Measurements from ENCODE around the gene CRADD. TPM values are rescaled to one million over a fixed set of nuclear protein-coding genes. Genes with fewer than 3 reads are reported as not detected.
"Not testable (repeated sequence)": the region's sequence is repeated elsewhere in the genome, so short reads cannot be mapped to it uniquely, and the experiment has no call there.

The CRADD gene
- total and polyA plus RNA-seq, 2 of the 4 experiments (the other 2 are of a cell fraction) = 11.1 to 14.0 TPM

DNA sequence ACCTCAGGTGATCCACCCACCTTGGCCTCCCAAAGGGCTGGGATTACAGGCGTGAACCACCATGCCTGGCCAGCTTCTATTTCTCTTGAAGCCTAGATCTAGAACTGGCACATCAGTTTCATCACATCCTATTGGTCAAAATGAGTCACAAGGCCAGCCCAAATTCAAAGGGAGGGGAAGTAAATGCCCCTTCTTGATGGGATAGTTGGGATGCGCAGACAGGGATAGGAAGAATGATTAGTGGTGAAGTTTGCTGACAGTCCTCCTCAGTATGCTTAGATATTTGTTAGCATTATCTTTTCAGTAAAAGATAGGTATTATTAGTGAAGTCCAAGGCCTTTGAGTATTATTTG, 33.4 kb downstream of the CRADD start:
- BruUV-seq (replicated peaks) = no TSS peak
- Histone ChIP-seq H3K4me1 (ENCODE audit: control insufficient read depth, insufficient read depth, low read length) (no peaks in the 10 kb centered on the region; the same call in 1 of the 2 replicates), H2BK120ac (ENCODE audit: low read depth, low read length) (no peak overlapping the region)

DNA sequence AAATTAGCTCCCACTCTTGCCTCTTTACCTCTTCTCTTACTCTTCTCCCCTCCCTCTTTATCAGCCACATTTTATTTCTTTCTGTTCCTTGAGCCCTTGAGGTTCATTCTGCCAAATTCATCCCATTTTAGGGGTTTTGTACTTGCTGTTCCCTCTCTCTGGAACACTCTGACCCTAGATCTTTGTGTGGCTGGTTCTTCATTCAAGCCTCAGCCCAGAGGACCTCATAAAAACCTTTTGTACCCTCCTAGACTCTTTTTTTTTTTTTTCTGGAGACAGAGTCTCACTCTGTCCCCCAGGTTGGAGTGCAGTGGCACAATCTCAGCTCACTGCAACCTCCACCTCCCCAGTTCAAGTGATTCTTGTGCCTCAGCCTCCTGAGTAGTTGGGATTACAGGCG, 34.3 kb downstream of the CRADD start:
- H2BK5ac ChIP-seq (ENCODE audit: low read depth, low read length, poor library complexity, severe bottlenecking); H3K4ac ChIP-seq (ENCODE audit: low read depth, low read length); CTCF ChIA-PET; BruUV-seq (replicated peaks); H4K20me1 ChIP-seq (ENCODE audit: insufficient read depth, low read length); H2BK120ac ChIP-seq (ENCODE audit: low read depth, low read length); H4K91ac ChIP-seq (ENCODE audit: insufficient read depth, low read depth, low read length); H3K27ac ChIP-seq (ENCODE audit: insufficient read depth, low read length); H2BK15ac ChIP-seq (ENCODE audit: low read depth, low read length); H3K9ac ChIP-seq (ENCODE audit: low read depth, low read length); H2AK9ac ChIP-seq (replicated peaks; ENCODE audit: low read depth, low read length, poor library complexity); H3K9me3 ChIP-seq (ENCODE audit: control insufficient read depth, insufficient read depth, low read length); H3K56ac ChIP-seq (ENCODE audit: extremely low read depth, insufficient read depth, low read length); intact Hi-C loops (cut with micrococcal nuclease); H2AFZ ChIP-seq (replicated peaks; ENCODE audit: low read length, poor library complexity); H3K27me3 ChIP-seq (ENCODE audit: control insufficient read depth, insufficient read depth, low read length); H3K14ac ChIP-seq (replicated peaks; ENCODE audit: low read depth, low read length); H3K36me3 ChIP-seq (ENCODE audit: control insufficient read depth, insufficient read depth, low read length); H3K4me2 ChIP-seq (ENCODE audit: low read depth, low read length); in situ Hi-C loops (cut with MboI; ENCODE audit: low sequenced_read_pairs); H4K8ac ChIP-seq (ENCODE audit: low read depth in 2 of 2, low read length in 2 of 2); H3K9me1 ChIP-seq (ENCODE audit: insufficient read depth, low read length); H4K5ac ChIP-seq (ENCODE audit: low read depth, low read length); POLR2A ChIA-PET (ENCODE audit: unreplicated experiment); H3K23ac ChIP-seq (ENCODE audit: low read depth, low read length); DNase-seq; H3K18ac ChIP-seq (ENCODE audit: low read depth, low read length); H3K4me1 ChIP-seq (ENCODE audit: control insufficient read depth, insufficient read depth, low read length); H2AK5ac ChIP-seq (ENCODE audit: low read depth, low read length); H2BK20ac ChIP-seq (ENCODE audit: low read depth, low read length); dilution Hi-C loops (cut with HindIII; ENCODE audit: low sequenced_read_pairs, unreplicated experiment); ATAC-seq (ENCODE audit: low read depth); H3K4me3 ChIP-seq (ENCODE audit: insufficient read depth, low read depth, low read length): not testable (repeated sequence)
- H3K79me1 ChIP-seq (ENCODE audit: low read depth in 1 of 2, low read length in 2 of 2) = peaks cover 8 to 15% of the 10 kb centered on the region in 2 experiments; a peak in 3 of 4 replicates
- no CpG with 5 or more reads among the region's 1 CpG for WGBS, 2 experiments (ENCODE audit: extremely low coverage in 2 of 2, insufficient read length in 1 of 2)

More for the DNA sequence above, 33.4 kb downstream of the CRADD start:
- Histone ChIP-seq H4K20me1 (ENCODE audit: insufficient read depth, low read length) (no peaks in the 10 kb centered on the region), H3K14ac (replicated peaks; ENCODE audit: low read depth, low read length) (no peak overlapping the region), H3K23ac (ENCODE audit: low read depth, low read length) (no peak overlapping the region), H3K9me3 (ENCODE audit: control insufficient read depth, insufficient read depth, low read length) (peaks cover 5% of the 10 kb centered on the region; the same call in 1 of the 2 replicates), H3K27ac (ENCODE audit: insufficient read depth, low read length) (no peak overlapping the region), H3K79me1 (ENCODE audit: low read depth in 1 of 2, low read length in 2 of 2) (peaks cover 8 to 16% of the 10 kb centered on the region in 2 experiments; a peak in 3 of 4 replicates), H2BK5ac (ENCODE audit: low read depth, low read length, poor library complexity, severe bottlenecking) (no peak overlapping the region), H4K91ac (ENCODE audit: insufficient read depth, low read depth, low read length) (no peak overlapping the region), H2AK9ac (replicated peaks; ENCODE audit: low read depth, low read length, poor library complexity) (no peak overlapping the region), H3K36me3 (ENCODE audit: control insufficient read depth, insufficient read depth, low read length) (no peaks in the 10 kb centered on the region), H3K4ac (ENCODE audit: low read depth, low read length) (no peak overlapping the region), H2BK20ac (ENCODE audit: low read depth, low read length) (no peak overlapping the region), H3K4me2 (ENCODE audit: low read depth, low read length) (no peak overlapping the region), H4K5ac (ENCODE audit: low read depth, low read length) (no peak overlapping the region), H3K56ac (ENCODE audit: extremely low read depth, insufficient read depth, low read length) (no peak overlapping the region), H3K9ac (ENCODE audit: low read depth, low read length) (no peak overlapping the region), H2BK15ac (ENCODE audit: low read depth, low read length) (no peak overlapping the region), H3K4me3 (ENCODE audit: insufficient read depth, low read depth, low read length) (no peak overlapping the region), H3K27me3 (ENCODE audit: control insufficient read depth, insufficient read depth, low read length) (no peaks in the 10 kb centered on the region), H2AK5ac (ENCODE audit: low read depth, low read length) (no peak overlapping the region; the same call in 1 of the 2 replicates), H2AFZ (replicated peaks; ENCODE audit: low read length, poor library complexity) (no peak overlapping the region), H3K18ac (ENCODE audit: low read depth, low read length) (no peak overlapping the region), H3K9me1 (ENCODE audit: insufficient read depth, low read length) (no peaks in the 10 kb centered on the region), H4K8ac (ENCODE audit: low read depth in 2 of 2, low read length in 2 of 2) (no peak overlapping the region)
- DNase-seq (no peak), ATAC-seq (ENCODE audit: low read depth) (no peak)
- no CpG with 5 or more reads among the region's 2 CpGs for WGBS, 2 experiments (ENCODE audit: extremely low coverage in 2 of 2, insufficient read length in 1 of 2)
- TF ChIP-seq CEBPB (IDR thresholded peaks at IDR 0.05; ENCODE audit: low read depth, low read length) = no peak
- TF ChIP-seq, protein P1, sequence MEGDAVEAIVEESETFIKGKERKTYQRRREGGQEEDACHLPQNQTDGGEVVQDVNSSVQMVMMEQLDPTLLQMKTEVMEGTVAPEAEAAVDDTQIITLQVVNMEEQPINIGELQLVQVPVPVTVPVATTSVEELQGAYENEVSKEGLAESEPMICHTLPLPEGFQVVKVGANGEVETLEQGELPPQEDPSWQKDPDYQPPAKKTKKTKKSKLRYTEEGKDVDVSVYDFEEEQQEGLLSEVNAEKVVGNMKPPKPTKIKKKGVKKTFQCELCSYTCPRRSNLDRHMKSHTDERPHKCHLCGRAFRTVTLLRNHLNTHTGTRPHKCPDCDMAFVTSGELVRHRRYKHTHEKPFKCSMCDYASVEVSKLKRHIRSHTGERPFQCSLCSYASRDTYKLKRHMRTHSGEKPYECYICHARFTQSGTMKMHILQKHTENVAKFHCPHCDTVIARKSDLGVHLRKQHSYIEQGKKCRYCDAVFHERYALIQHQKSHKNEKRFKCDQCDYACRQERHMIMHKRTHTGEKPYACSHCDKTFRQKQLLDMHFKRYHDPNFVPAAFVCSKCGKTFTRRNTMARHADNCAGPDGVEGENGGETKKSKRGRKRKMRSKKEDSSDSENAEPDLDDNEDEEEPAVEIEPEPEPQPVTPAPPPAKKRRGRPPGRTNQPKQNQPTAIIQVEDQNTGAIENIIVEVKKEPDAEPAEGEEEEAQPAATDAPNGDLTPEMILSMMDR (conservative IDR thresholded peaks at IDR 0.05; ENCODE audit: low read depth, low read length) = no peak
- no peak for TF ChIP-seq RCOR1 (IDR thresholded peaks at IDR 0.05; ENCODE audit: insufficient replicate concordance, low read length)
- no peak for TF ChIP-seq POLR2A (IDR thresholded peaks at IDR 0.05; ENCODE audit: low read depth, low read length)
- TF ChIP-seq NFE2L2 (IDR thresholded peaks at IDR 0.05; ENCODE audit: low read depth, low read length) = no peak
- no peak for TF ChIP-seq BHLHE40 (IDR thresholded peaks at IDR 0.05; ENCODE audit: low read depth, low read length)
- ChIA-PET CTCF (no interaction called here), POLR2A (ENCODE audit: unreplicated experiment) (no interaction called here)
- in situ Hi-C loops (cut with MboI; ENCODE audit: low sequenced_read_pairs) = no loop called here
- intact Hi-C loops (cut with micrococcal nuclease) = no loop called here
- dilution Hi-C loops (cut with HindIII; ENCODE audit: low sequenced_read_pairs, unreplicated experiment) = no loop called here

Data from IMR-90 (cell line).